ENCODE data around the gene SERAC1.
"Not testable (repeated sequence)": the region's sequence is repeated elsewhere in the genome, so short reads cannot be mapped to it uniquely, and the experiment has no call there.

The SERAC1 gene

GRCh38 chr6:158174514-158174913 is 6.5 kb upstream of the SERAC1 start:
- DNase-seq (ENCODE audit: low spot score) = no peak

- no peak for DNase-seq (ENCODE audit: low spot score)
Observed at GRCh38 chr6:158174024-158174423, 6.0 kb upstream of the SERAC1 start.

GRCh38 chr6:158172001-158172400 is 3.9 kb upstream of the SERAC1 start:
- no peak for DNase-seq (ENCODE audit: low spot score)

GRCh38 chr6:158170656-158171081 is 2.6 kb upstream of the SERAC1 start:
- DNase-seq (ENCODE audit: low spot score) = no peak

- DNase-seq (ENCODE audit: low spot score) = not testable (repeated sequence)
Observed at GRCh38 chr6:158169634-158170033, 1.6 kb upstream of the SERAC1 start.

GRCh38 chr6:158165919-158166416 is 2.1 kb downstream of the SERAC1 start:
- no peak for DNase-seq (ENCODE audit: low spot score)

- no peak for DNase-seq (ENCODE audit: low spot score)
Observed at GRCh38 chr6:158164579-158165170, 3.4 kb downstream of the SERAC1 start.

- DNase-seq (ENCODE audit: low spot score) = no peak
Observed at GRCh38 chr6:158161566-158162254, 6.4 kb downstream of the SERAC1 start.

- DNase-seq (ENCODE audit: low spot score) = no peak
Observed at GRCh38 chr6:158160932-158161539, 7.0 kb downstream of the SERAC1 start.

- no peak for DNase-seq (ENCODE audit: low spot score)
Observed at GRCh38 chr6:158158748-158159147, 9.3 kb downstream of the SERAC1 start.

- no peak for DNase-seq (ENCODE audit: low spot score)
Observed at GRCh38 chr6:158158123-158158522, 9.9 kb downstream of the SERAC1 start.

GRCh38 chr6:158157064-158157764 is 10.8 kb downstream of the SERAC1 start:
- DNase-seq (ENCODE audit: low spot score) = no peak

- DNase-seq (ENCODE audit: low spot score) = no peak
Observed at GRCh38 chr6:158154816-158155215, 13.2 kb downstream of the SERAC1 start.

GRCh38 chr6:158153576-158153975 is 14.5 kb downstream of the SERAC1 start:
- no peak for DNase-seq (ENCODE audit: low spot score)

GRCh38 chr6:158152659-158153058 is 15.4 kb downstream of the SERAC1 start:
- DNase-seq (ENCODE audit: low spot score) = no peak

- DNase-seq (ENCODE audit: low spot score) = not testable (repeated sequence)
Observed at GRCh38 chr6:158152025-158152424, 16.0 kb downstream of the SERAC1 start.

GRCh38 chr6:158150701-158151100 is 17.4 kb downstream of the SERAC1 start:
- DNase-seq (ENCODE audit: low spot score) = no peak

GRCh38 chr6:158149641-158150040 is 18.4 kb downstream of the SERAC1 start:
- no peak for DNase-seq (ENCODE audit: low spot score)

GRCh38 chr6:158143700-158144099 is 24.4 kb downstream of the SERAC1 start:
- no peak for DNase-seq (ENCODE audit: low spot score)

- no peak for DNase-seq (ENCODE audit: low spot score)
Observed at GRCh38 chr6:158142789-158143188, 25.3 kb downstream of the SERAC1 start.

GRCh38 chr6:158131926-158132325 is 36.1 kb downstream of the SERAC1 start:
- no peak for DNase-seq (ENCODE audit: low spot score)

- no peak for DNase-seq (ENCODE audit: low spot score)
Observed at GRCh38 chr6:158125271-158125670, 42.8 kb downstream of the SERAC1 start.

GRCh38 chr6:158124288-158124687 is 43.8 kb downstream of the SERAC1 start:
- DNase-seq (ENCODE audit: low spot score) = no peak

Data from HuH-7.5 (cell line).